Thyroid gland (tissue), 4 donors: ENCODE data around the gene ROPN1L. TPM values are rescaled to one million over a fixed set of nuclear protein-coding genes. Genes with fewer than 3 reads are reported as not detected.

Source experiments
- DNase-seq, 2 donors: peaks; one replicate each; pipeline ENCODE4 v3.0.0-alpha.2; 2019
- H3K27ac ChIP-seq, 3 donors: fragments of 200-600 bp; sonication (generic); 1 replicate in 2 of 3; 2 replicates in 1 of 3; pipeline ENCODE4 v1.5.1; 2016 to 2019; ENCODE audit warnings: mild to moderate bottlenecking in 1 of 3, moderate library complexity in 1 of 3
- H3K27me3 ChIP-seq: fragments of 200-600 bp; sonication (generic); one replicate; pipeline ENCODE4 v1.5.1; 2019
- H3K36me3 ChIP-seq, 2 donors: fragments of 200-600 bp; sonication (generic); one replicate each; pipeline ENCODE4 v1.5.1; 2016 to 2019
- H3K4me1 ChIP-seq, 2 donors: fragments of 200-600 bp; sonication (generic); one replicate each; pipeline ENCODE4 v1.5.1; 2017 to 2019
- H3K4me3 ChIP-seq, 3 donors: fragments of 200-600 bp; sonication (generic); replicated peaks in 1 of 3; 1 replicate in 2 of 3; 2 replicates in 1 of 3; pipeline ENCODE4 v1.5.1; 2016; ENCODE audit warnings: mild to moderate bottlenecking in 1 of 3
- H3K9me3 ChIP-seq: fragments of 200-600 bp; sonication (generic); one replicate; pipeline ENCODE4 v1.5.1; 2017
- CTCF ChIP-seq, 6 experiments: fragments of 200-600 bp in 3 of 6; fragments of 450-650 bp in 3 of 6; sonication (generic) in 3 of 6; IDR thresholded peaks; one replicate each; pipeline ENCODE4 v1.5.1; 2016 to 2019; ENCODE audit warnings: antibody characterized with exemption in 6 of 6, mild to moderate bottlenecking in 2 of 6, inconsistent platforms in 1 of 6, moderate library complexity in 1 of 6
- POLR2A ChIP-seq, 2 donors: fragments of 450-650 bp; IDR thresholded peaks; one replicate each; pipeline ENCODE4 v1.6.1; 2017; ENCODE audit warnings: antibody characterized with exemption in 2 of 2, mild to moderate bottlenecking in 2 of 2, moderate library complexity in 1 of 2
- WGBS, 2 donors: methylation state at CpG; one replicate each; pipeline ENCODE4 v1.1.5; 2017; 5-methylcytosine and 5-hydroxymethylcytosine counted together
- intact Hi-C: fragments of 100-400 bp; cut with DNase I; formaldehyde crosslinking; loops from one replicate; pipeline ENCODE4 v1.15.1; 2023
- total RNA-seq, 4 donors: library from RNA; depleted of rRNA; stranded (reverse); fragments of >200 nt; gene quantifications; one replicate each; pipeline ENCODE4 v1.2.3, GENCODE V29; 2016

ROPN1L gene
- total RNA-seq, 4 donors from 2014 or later, result 2.0 to 3.0 (median 2.1) TPM; not detected in 1

GRCh38 chr5:10486511-10487344 lies 45.0 kb downstream of the ROPN1L start:
- DNase-seq, result no peak
- no peaks in the 10 kb centered on the region for H3K9me3 ChIP-seq
- intact Hi-C loops, result no loop called here

GRCh38 chr5:10488144-10488543 lies 46.5 kb downstream of the ROPN1L start:
- Histone ChIP-seq H3K4me3 (no peak overlapping the region), H3K4me1 (peaks cover 0 to 16% of the 10 kb centered on the region in 2 donors), H3K27me3 (no peaks in the 10 kb centered on the region), H3K36me3 (no peaks in the 10 kb centered on the region), H3K27ac (no peak overlapping the region), H3K9me3 (no peaks in the 10 kb centered on the region)
- WGBS, 2 donors, result 82 to 83% methylated on average over 6 of the region's 6 CpGs
- TF ChIP-seq CTCF (IDR thresholded peaks at IDR 0.05) (no peak), POLR2A (IDR thresholded peaks at IDR 0.05) (no peak)
- intact Hi-C loops, result no loop called here
- no peak for DNase-seq

More at GRCh38 chr5:10486511-10487344, 45.0 kb downstream of the ROPN1L start:
- Histone ChIP-seq H3K36me3 (no peaks in the 10 kb centered on the region), H3K27me3 (no peaks in the 10 kb centered on the region), H3K4me3 (no peak overlapping the region), H3K4me1 (peaks cover 0 to 16% of the 10 kb centered on the region in 2 donors), H3K27ac (no peak overlapping the region)
- TF ChIP-seq POLR2A (IDR thresholded peaks at IDR 0.05) (no peak), CTCF (IDR thresholded peaks at IDR 0.05) (no peak)
- WGBS, 2 donors, result 89 to 91% methylated on average over 19 to 24 of the region's 29 CpGs

GRCh38 chr5:10489810-10490426 lies 48.2 kb downstream of the ROPN1L start:
- Histone ChIP-seq H3K27ac (no peak overlapping the region), H3K4me3 (no peak overlapping the region), H3K27me3 (no peaks in the 10 kb centered on the region), H3K9me3 (no peaks in the 10 kb centered on the region), H3K4me1 (peaks cover 0 to 16% of the 10 kb centered on the region in 2 donors), H3K36me3 (no peaks in the 10 kb centered on the region)
- WGBS, 2 donors, result 67 to 68% methylated on average over 8 of the region's 8 CpGs
- TF ChIP-seq POLR2A (IDR thresholded peaks at IDR 0.05) (no peak), CTCF (IDR thresholded peaks at IDR 0.05) (no peak)
- intact Hi-C loops, result no loop called here
- no peak for DNase-seq

- Histone ChIP-seq H3K4me3 (no peak overlapping the region), H3K27me3 (no peaks in the 10 kb centered on the region), H3K4me1 (peaks cover 0 to 9% of the 10 kb centered on the region in 2 donors), H3K36me3 (no peaks in the 10 kb centered on the region), H3K9me3 (no peaks in the 10 kb centered on the region), H3K27ac (no peak overlapping the region)
- WGBS, 2 donors, result 58 to 63% methylated on average over 14 of the region's 14 CpGs
- TF ChIP-seq CTCF (IDR thresholded peaks at IDR 0.05) (no peak), POLR2A (IDR thresholded peaks at IDR 0.05) (no peak)
- intact Hi-C loops, result no loop called here
- DNase-seq, result peak; percentile 60 to 72
Observed at GRCh38 chr5:10490927-10491672, 49.4 kb downstream of the ROPN1L start.
